Colon (tissue), 2 donors: ENCODE measurements around the gene GSN.

ENCODE experiments used
- FAIRE-seq: peaks from 2 replicates; lab custom pipeline; 2012; peaks lifted over from hg19 to GRCh38; lab: Jason Lieb, UNC
- donor health status: control.
- donor health status: control.

GSN gene

GRCh38 chr9:121267689-121268597 is at the start of gene GSN:
TSS of gene GSN (plus strand) at chr9:121268162. CDS start at chr9:121301972, 33,810 bp downstream.
- FAIRE-seq, result no peak

- no peak for FAIRE-seq
Measured at GRCh38 chr9:121218357-121219027, 49.5 kb upstream of the GSN start.

- FAIRE-seq, result no peak
Measured at GRCh38 chr9:121219530-121219929, 48.4 kb upstream of the GSN start.

GRCh38 chr9:121220996-121221663 is 46.8 kb upstream of the GSN start:
- FAIRE-seq, result no peak

GRCh38 chr9:121221664-121222055 is 46.3 kb upstream of the GSN start:
- no peak for FAIRE-seq

- no peak for FAIRE-seq
Measured at GRCh38 chr9:121222524-121223171, 45.3 kb upstream of the GSN start.

- no peak for FAIRE-seq
Measured at GRCh38 chr9:121225240-121225639, 42.7 kb upstream of the GSN start.

- FAIRE-seq, result no peak
Measured at GRCh38 chr9:121226175-121226574, 41.8 kb upstream of the GSN start.

GRCh38 chr9:121227862-121228261 is 40.1 kb upstream of the GSN start:
- no peak for FAIRE-seq

- no peak for FAIRE-seq
Measured at GRCh38 chr9:121230256-121230655, 37.7 kb upstream of the GSN start.

GRCh38 chr9:121232251-121232650 is 35.7 kb upstream of the GSN start:
- no peak for FAIRE-seq

GRCh38 chr9:121233906-121234831 is 33.8 kb upstream of the GSN start:
- no peak for FAIRE-seq

- FAIRE-seq, result no peak
Measured at GRCh38 chr9:121234832-121235161, 33.2 kb upstream of the GSN start.

- no peak for FAIRE-seq
Measured at GRCh38 chr9:121235512-121235911, 32.5 kb upstream of the GSN start.

GRCh38 chr9:121237916-121238315 is 30.0 kb upstream of the GSN start:
- FAIRE-seq, result no peak

GRCh38 chr9:121239071-121239470 is 28.9 kb upstream of the GSN start:
- no peak for FAIRE-seq

- FAIRE-seq, result no peak
Measured at GRCh38 chr9:121239851-121240250, 28.1 kb upstream of the GSN start.

GRCh38 chr9:121240472-121241135 is 27.4 kb upstream of the GSN start:
- FAIRE-seq, result no peak

GRCh38 chr9:121242219-121242958 is 25.6 kb upstream of the GSN start:
- FAIRE-seq, result no peak

GRCh38 chr9:121242959-121243346 is 25.0 kb upstream of the GSN start:
- no peak for FAIRE-seq
